Measurements from ENCODE around the gene ACAD11. TPM values are rescaled to one million over a fixed set of nuclear protein-coding genes. Genes with fewer than 3 reads are reported as not detected.

The ACAD11 gene
- total RNA-seq, 1 experiment from 2014 or later, result 15.4 TPM

GRCh38 chr3:132675408-132675807, 15.8 kb upstream of the ACAD11 start:
- Histone ChIP-seq H3K27ac (ENCODE audit: low read length) (no peak overlapping the region), H3K27me3 (ENCODE audit: control insufficient read depth, insufficient read depth, low read length) (no peaks in the 10 kb centered on the region), H3K4me1 (ENCODE audit: control insufficient read depth, insufficient read depth, low read length) (no peaks in the 10 kb centered on the region), H3K9me3 (ENCODE audit: control insufficient read depth, insufficient read depth, low read depth, low read length) (no peaks in the 10 kb centered on the region), H3K4me3 (ENCODE audit: low read depth in 2 of 2, low read length in 2 of 2) (no peak overlapping the region), H3K36me3 (ENCODE audit: control insufficient read depth, insufficient read depth, low read length) (peaks cover 66% of the 10 kb centered on the region)
- ChIA-PET CTCF (no interaction called here), POLR2A (no interaction called here)
- DNase-seq (ENCODE audit: low read depth, low spot score) (no peak), ATAC-seq (no peak)
- intact Hi-C loops (cut with micrococcal nuclease; ENCODE audit: unreplicated experiment) (no loop called here), in situ Hi-C loops (cut with HindIII; ENCODE audit: low pct_unique_long_range_greater_than_20kb, low sequenced_read_pairs) (no loop called here)
- BruUV-seq (replicated peaks), result no TSS peak
- TF ChIP-seq REST (IDR thresholded peaks at IDR 0.05; ENCODE audit: insufficient read depth in 1 of 2, low read depth in 2 of 2, low read length in 1 of 2), result no peak
- no peak for TF ChIP-seq POLR2AphosphoS5 (IDR thresholded peaks at IDR 0.05; ENCODE audit: low read depth, low read length)
- TF ChIP-seq TCF7L2 (IDR thresholded peaks at IDR 0.05; ENCODE audit: low read depth, low read length), result no peak
- no peak for TF ChIP-seq CTCF (IDR thresholded peaks at IDR 0.05)
- TF ChIP-seq SIN3A (IDR thresholded peaks at IDR 0.05; ENCODE audit: borderline replicate concordance, insufficient read depth, low read depth, low read length), result no peak

- ChIA-PET CTCF (no interaction called here), POLR2A (no interaction called here)
- TF ChIP-seq POLR2AphosphoS5 (IDR thresholded peaks at IDR 0.05; ENCODE audit: low read depth, low read length) (no peak), SIN3A (IDR thresholded peaks at IDR 0.05; ENCODE audit: borderline replicate concordance, insufficient read depth, low read depth, low read length) (no peak), TCF7L2 (IDR thresholded peaks at IDR 0.05; ENCODE audit: low read depth, low read length) (no peak), CTCF (IDR thresholded peaks at IDR 0.05) (no peak), REST (IDR thresholded peaks at IDR 0.05; ENCODE audit: insufficient read depth in 1 of 2, low read depth in 2 of 2, low read length in 1 of 2) (no peak)
- Histone ChIP-seq H3K36me3 (ENCODE audit: control insufficient read depth, insufficient read depth, low read length) (peaks cover 43% of the 10 kb centered on the region), H3K9me3 (ENCODE audit: control insufficient read depth, insufficient read depth, low read depth, low read length) (no peaks in the 10 kb centered on the region), H3K27ac (ENCODE audit: low read length) (no peak overlapping the region), H3K27me3 (ENCODE audit: control insufficient read depth, insufficient read depth, low read length) (no peaks in the 10 kb centered on the region), H3K4me3 (ENCODE audit: low read depth in 2 of 2, low read length in 2 of 2) (no peak overlapping the region), H3K4me1 (ENCODE audit: control insufficient read depth, insufficient read depth, low read length) (no peaks in the 10 kb centered on the region)
- ATAC-seq (no peak), DNase-seq (ENCODE audit: low read depth, low spot score) (no peak)
- in situ Hi-C loops (cut with HindIII; ENCODE audit: low pct_unique_long_range_greater_than_20kb, low sequenced_read_pairs) (no loop called here), intact Hi-C loops (cut with micrococcal nuclease; ENCODE audit: unreplicated experiment) (no loop called here)
- no TSS peak for BruUV-seq (replicated peaks)
These were observed 9.7 kb upstream of the ACAD11 start for GRCh38 chr3:132669256-132669777.
